Loucy (cell line): ENCODE results near the gene LIN28B.

ENCODE experiments used
- H2AFZ ChIP-seq: fragments of 200-600 bp; sonication (generic); 2 replicates; pipeline ENCODE4 v1.6.0; 2016; ENCODE audit warnings: antibody characterized with exemption, mild to moderate bottlenecking, low read length, moderate library complexity
- H3F3A ChIP-seq: fragments of 200-600 bp; 2 replicates; pipeline ENCODE4 v1.6.0; 2016; ENCODE audit warnings: antibody characterized with exemption, low read depth, mild to moderate bottlenecking
- H3K27me3 ChIP-seq: fragments of 200-600 bp; sonication (generic); 2 replicates; pipeline ENCODE4 v1.6.1; 2014; ENCODE audit warnings: low read length, mild to moderate bottlenecking; ENCODE audit not compliant: insufficient read depth, poor library complexity, severe bottlenecking
- H3K36me3 ChIP-seq: fragments of 200-600 bp; sonication (generic); 2 replicates; pipeline ENCODE4 v1.6.1; 2016; ENCODE audit warnings: low read length; ENCODE audit not compliant: insufficient read depth
- H3K4me1 ChIP-seq: fragments of 200-600 bp; sonication (generic); 2 replicates; pipeline ENCODE4 v1.5.1; 2014; ENCODE audit warnings: low read length, mild to moderate bottlenecking; ENCODE audit not compliant: insufficient read depth, poor library complexity, severe bottlenecking
- H3K4me2 ChIP-seq: fragments of 200-600 bp; sonication (generic); 2 replicates; pipeline ENCODE4 v1.6.0; 2014; ENCODE audit warnings: antibody characterized with exemption, low read length, low read depth, mild to moderate bottlenecking; ENCODE audit not compliant: poor library complexity, severe bottlenecking
- H3K4me3 ChIP-seq: fragments of 200-600 bp; sonication (generic); 2 replicates; pipeline ENCODE4 v1.5.1; 2014; ENCODE audit warnings: low read length, mild to moderate bottlenecking, mixed read lengths; ENCODE audit not compliant: poor library complexity, severe bottlenecking
- H3K79me2 ChIP-seq: fragments of 200-600 bp; sonication (generic); 2 replicates; pipeline ENCODE4 v1.6.1; 2014; ENCODE audit warnings: low read length; ENCODE audit not compliant: insufficient read depth
- H3K9ac ChIP-seq: fragments of 200-600 bp; sonication (generic); 2 replicates; pipeline ENCODE4 v1.6.0; 2014; ENCODE audit warnings: mild to moderate bottlenecking, low read depth, low read length, moderate library complexity; ENCODE audit not compliant: poor library complexity, severe bottlenecking
- H3K9me2 ChIP-seq: fragments of 200-600 bp; sonication (generic); replicated peaks from 2 replicates; pipeline ENCODE4 v1.6.1; 2016; ENCODE audit warnings: low read depth, low read length, mixed read lengths
- H3K9me3 ChIP-seq: fragments of 200-600 bp; sonication (generic); 2 replicates; pipeline ENCODE4 v1.6.1; 2014; ENCODE audit warnings: mild to moderate bottlenecking, antibody characterized with exemption, low read length, low read depth; ENCODE audit not compliant: insufficient read depth
- H4K20me1 ChIP-seq: fragments of 200-600 bp; sonication (generic); 2 replicates; pipeline ENCODE4 v1.6.0; 2014; ENCODE audit warnings: antibody characterized with exemption, low read length, mild to moderate bottlenecking; ENCODE audit not compliant: insufficient read depth, poor library complexity, severe bottlenecking
- EZH2phosphoT487 ChIP-seq: fragments of 200-600 bp; IDR thresholded peaks from 2 replicates; pipeline ENCODE4 v1.6.1; 2018; ENCODE audit warnings: antibody characterized with exemption, mild to moderate bottlenecking, moderate library complexity, borderline replicate concordance
- TF ChIP-seq, protein P1 (sequence below): fragments of 200-600 bp; sonication (generic); conservative IDR thresholded peaks from 2 replicates; pipeline ENCODE4 v1.5.1; 2014; ENCODE audit warnings: mild to moderate bottlenecking, antibody characterized with exemption, low read length

Gene LIN28B

DNA sequence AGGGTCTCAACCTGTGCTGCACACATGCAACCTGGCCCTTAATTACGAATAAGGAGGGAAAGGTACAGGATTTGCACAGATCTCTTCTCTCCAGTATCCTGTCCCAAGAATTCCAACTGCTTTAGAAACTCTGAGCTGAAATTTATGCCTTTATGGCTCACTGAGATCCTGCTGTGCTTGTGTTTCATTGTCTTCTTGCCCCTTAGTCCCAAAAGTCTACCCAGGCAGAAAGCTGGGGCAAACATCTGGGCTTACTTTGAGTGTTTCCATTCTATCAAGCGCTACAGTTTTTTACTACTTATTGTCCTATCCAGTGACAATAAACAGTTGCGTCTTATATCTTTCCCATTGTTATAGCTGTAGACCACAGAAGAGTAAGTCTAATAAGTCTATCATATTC lies 99.7 kb downstream of the LIN28B start:
- H3F3A ChIP-seq: no peaks in the 10 kb centered on the region
- no peak for TF ChIP-seq EZH2phosphoT487
- TF ChIP-seq, protein P1, sequence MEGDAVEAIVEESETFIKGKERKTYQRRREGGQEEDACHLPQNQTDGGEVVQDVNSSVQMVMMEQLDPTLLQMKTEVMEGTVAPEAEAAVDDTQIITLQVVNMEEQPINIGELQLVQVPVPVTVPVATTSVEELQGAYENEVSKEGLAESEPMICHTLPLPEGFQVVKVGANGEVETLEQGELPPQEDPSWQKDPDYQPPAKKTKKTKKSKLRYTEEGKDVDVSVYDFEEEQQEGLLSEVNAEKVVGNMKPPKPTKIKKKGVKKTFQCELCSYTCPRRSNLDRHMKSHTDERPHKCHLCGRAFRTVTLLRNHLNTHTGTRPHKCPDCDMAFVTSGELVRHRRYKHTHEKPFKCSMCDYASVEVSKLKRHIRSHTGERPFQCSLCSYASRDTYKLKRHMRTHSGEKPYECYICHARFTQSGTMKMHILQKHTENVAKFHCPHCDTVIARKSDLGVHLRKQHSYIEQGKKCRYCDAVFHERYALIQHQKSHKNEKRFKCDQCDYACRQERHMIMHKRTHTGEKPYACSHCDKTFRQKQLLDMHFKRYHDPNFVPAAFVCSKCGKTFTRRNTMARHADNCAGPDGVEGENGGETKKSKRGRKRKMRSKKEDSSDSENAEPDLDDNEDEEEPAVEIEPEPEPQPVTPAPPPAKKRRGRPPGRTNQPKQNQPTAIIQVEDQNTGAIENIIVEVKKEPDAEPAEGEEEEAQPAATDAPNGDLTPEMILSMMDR: no peak
- peaks cover 11% of the 10 kb centered on the region; the same call in 1 of the 2 replicates for H3K79me2 ChIP-seq
- no peaks in the 10 kb centered on the region for H3K36me3 ChIP-seq
- H3K9me2 ChIP-seq: no peaks in the 10 kb centered on the region
- no peak overlapping the region for H3K9ac ChIP-seq
- H3K4me1 ChIP-seq: no peaks in the 10 kb centered on the region
- no peak overlapping the region for H2AFZ ChIP-seq
- H4K20me1 ChIP-seq: no peaks in the 10 kb centered on the region
- H3K4me3 ChIP-seq: no peak overlapping the region
- no peak overlapping the region for H3K4me2 ChIP-seq
- no peaks in the 10 kb centered on the region for H3K27me3 ChIP-seq
- no peaks in the 10 kb centered on the region for H3K9me3 ChIP-seq

- Histone ChIP-seq H3F3A (no peaks in the 10 kb centered on the region), H3K4me1 (no peaks in the 10 kb centered on the region), H3K4me3 (no peak overlapping the region), H3K9me2 (no peaks in the 10 kb centered on the region), H3K9me3 (no peaks in the 10 kb centered on the region), H3K79me2 (peaks cover 11% of the 10 kb centered on the region; the same call in 1 of the 2 replicates), H3K9ac (no peak overlapping the region), H2AFZ (no peak overlapping the region), H3K4me2 (no peak overlapping the region), H3K36me3 (no peaks in the 10 kb centered on the region), H3K27me3 (no peaks in the 10 kb centered on the region), H4K20me1 (no peaks in the 10 kb centered on the region)
- TF ChIP-seq, protein P1: no peak
- TF ChIP-seq EZH2phosphoT487: no peak
Measured at GRCh38 chr6:105057160-105057559, 100.3 kb downstream of the LIN28B start.

DNA sequence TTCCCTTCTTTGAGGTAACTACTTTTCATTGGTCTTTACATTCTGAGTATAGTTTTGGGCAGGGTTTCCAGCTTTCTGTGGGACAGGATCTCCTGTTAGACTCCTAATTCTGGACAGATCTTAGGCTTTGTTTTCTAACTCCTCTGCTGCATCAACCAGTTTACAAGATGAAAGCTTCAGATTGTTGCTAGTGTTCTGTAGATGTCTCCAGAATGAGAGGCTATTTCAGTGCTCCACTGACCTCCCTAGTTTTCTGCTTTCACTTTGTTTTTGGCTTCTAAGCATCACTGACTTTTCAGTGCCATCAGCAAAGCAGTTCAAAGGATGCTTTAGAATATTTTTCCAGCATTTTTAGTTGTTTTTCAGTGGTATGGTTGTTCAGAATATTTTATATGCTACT lies 101.4 kb downstream of the LIN28B start:
- H3K4me2 ChIP-seq: peak overlapping the region; percentile 7

More for the DNA sequence above, 101.4 kb downstream of the LIN28B start:
- H3K9me2 ChIP-seq: no peaks in the 10 kb centered on the region
- no peak overlapping the region for H3K4me3 ChIP-seq
- no peaks in the 10 kb centered on the region for H3K9me3 ChIP-seq
- H3K4me1 ChIP-seq: no peaks in the 10 kb centered on the region
- peaks cover 8% of the 10 kb centered on the region; the same call in 1 of the 2 replicates for H3K79me2 ChIP-seq
- no peaks in the 10 kb centered on the region for H3F3A ChIP-seq
- H3K9ac ChIP-seq: no peak overlapping the region
- TF ChIP-seq, protein P1: no peak
- no peak for TF ChIP-seq EZH2phosphoT487
- H3K27me3 ChIP-seq: no peaks in the 10 kb centered on the region
- H2AFZ ChIP-seq: no peak overlapping the region
- H3K36me3 ChIP-seq: no peaks in the 10 kb centered on the region
- H4K20me1 ChIP-seq: no peaks in the 10 kb centered on the region
